ENCODE measurements around the gene C21orf91.
"Not testable (repeated sequence)": the region's sequence is repeated elsewhere in the genome, so short reads cannot be mapped to it uniquely, and the experiment has no call there.

The C21orf91 gene

DNA sequence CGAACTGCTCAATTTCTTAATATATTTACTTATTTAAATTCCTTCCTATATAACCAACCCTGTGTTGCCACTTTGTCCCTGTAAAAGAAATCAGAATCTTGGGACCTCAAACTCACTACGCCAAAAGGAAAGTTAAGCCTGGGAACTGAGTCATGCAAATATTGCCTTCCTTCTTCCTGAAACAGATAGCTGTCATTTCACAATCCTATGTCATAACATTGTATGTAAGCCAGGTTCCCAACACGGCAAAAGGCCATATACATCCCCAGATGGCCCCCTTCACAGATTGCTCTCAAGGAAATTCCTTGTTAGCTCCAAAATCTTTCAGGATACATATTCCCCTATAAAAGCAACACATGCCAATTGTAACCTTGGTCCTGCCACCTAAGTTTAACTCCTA lies 39.7 kb downstream of the C21orf91 start:
- TF ChIP-seq, protein P1, sequence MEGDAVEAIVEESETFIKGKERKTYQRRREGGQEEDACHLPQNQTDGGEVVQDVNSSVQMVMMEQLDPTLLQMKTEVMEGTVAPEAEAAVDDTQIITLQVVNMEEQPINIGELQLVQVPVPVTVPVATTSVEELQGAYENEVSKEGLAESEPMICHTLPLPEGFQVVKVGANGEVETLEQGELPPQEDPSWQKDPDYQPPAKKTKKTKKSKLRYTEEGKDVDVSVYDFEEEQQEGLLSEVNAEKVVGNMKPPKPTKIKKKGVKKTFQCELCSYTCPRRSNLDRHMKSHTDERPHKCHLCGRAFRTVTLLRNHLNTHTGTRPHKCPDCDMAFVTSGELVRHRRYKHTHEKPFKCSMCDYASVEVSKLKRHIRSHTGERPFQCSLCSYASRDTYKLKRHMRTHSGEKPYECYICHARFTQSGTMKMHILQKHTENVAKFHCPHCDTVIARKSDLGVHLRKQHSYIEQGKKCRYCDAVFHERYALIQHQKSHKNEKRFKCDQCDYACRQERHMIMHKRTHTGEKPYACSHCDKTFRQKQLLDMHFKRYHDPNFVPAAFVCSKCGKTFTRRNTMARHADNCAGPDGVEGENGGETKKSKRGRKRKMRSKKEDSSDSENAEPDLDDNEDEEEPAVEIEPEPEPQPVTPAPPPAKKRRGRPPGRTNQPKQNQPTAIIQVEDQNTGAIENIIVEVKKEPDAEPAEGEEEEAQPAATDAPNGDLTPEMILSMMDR (IDR thresholded peaks at IDR 0.05; ENCODE audit: control extremely low read depth, extremely low read depth, low read depth, missing control alignments) = no peak
- POLR2A ChIA-PET = no interaction called here
- no peak for DNase-seq (ENCODE audit: extremely low spot score)
- CTCF ChIA-PET = no interaction called here

DNA sequence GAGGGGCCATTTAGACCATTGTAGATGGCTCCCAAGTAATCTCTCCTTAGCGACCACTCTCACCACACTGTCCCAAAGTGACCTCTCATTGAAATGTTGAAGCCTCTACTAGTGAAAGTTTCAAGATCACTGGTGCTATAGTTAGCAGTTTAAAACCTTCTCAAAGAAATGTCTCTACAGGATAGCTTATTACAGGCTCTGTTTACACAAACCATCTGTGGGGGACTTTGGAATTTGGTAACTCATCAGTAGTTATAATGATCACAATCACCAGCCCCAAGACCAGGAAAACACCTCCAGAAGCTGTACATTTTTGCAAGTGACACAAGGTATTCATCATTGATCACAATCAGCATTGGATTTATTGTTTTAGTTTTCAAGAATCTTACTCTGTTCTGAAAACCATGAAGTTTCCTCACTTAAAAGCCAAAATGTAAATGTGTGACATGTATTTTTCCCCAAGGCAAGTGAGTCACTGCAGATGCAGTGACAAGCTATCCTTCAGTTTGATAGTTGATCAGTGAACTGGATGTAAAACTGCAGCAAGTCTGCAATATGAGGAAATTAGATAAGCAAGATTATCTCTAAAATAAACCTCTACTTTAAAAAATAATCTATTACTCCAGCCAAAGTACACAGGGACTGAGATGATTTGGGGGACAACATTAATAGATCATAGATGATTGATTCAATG lies 41.9 kb downstream of the C21orf91 start:
- CTCF ChIA-PET = interaction anchor here (1.2 kb wide), 1 partner anchor 64 kb away, joined by 3 read pairs; no protein-coding TSS in a partner anchor
- POLR2A ChIA-PET = no interaction called here
- TF ChIP-seq, protein P1 (IDR thresholded peaks at IDR 0.05; ENCODE audit: control extremely low read depth, extremely low read depth, low read depth, missing control alignments) = no peak
- no peak for DNase-seq (ENCODE audit: extremely low spot score)

DNA sequence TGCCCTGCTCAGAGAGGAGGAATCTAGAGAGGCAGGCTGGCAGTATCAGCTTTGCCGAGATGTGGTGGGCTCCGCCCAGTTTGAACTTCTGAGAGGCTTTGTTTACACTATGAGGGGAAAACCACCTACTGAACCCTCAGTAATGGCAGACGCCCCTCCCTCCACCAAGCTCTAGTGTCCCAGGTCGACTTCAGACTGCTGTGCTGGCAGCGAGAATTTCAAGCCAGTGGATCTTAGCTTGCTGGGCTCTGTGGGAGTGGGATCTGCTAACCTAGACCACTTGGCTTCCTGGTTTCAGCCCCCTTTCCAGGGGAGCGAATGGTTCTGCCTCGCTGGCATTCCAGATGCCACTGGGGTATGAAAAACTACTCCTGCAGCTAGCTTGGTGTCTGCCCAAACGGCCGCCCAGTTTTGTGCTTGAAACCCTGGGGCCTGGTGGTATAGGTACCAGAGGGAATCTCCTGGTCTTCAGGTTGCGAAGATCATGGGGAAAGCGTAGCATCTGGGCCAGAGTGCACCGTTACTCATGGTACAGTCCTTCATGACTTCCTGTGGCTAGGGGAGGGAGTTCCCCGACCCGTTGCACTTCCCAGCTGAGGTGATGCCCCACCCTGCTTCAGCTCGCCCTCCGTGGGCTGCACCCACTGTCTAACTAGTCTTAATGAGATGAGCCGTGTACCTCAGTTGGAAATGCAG lies 43.6 kb downstream of the C21orf91 start:
- peak; percentile 26 for DNase-seq (ENCODE audit: extremely low spot score)
- ChIA-PET CTCF (interaction anchor here (1.2 kb wide), 2 partner anchors 9 to 59 kb away, joined by 3 read pairs; no protein-coding TSS in a partner anchor), POLR2A (no interaction called here)
- TF ChIP-seq, protein P1 (IDR thresholded peaks at IDR 0.05; ENCODE audit: control extremely low read depth, extremely low read depth, low read depth, missing control alignments) = no peak

DNA sequence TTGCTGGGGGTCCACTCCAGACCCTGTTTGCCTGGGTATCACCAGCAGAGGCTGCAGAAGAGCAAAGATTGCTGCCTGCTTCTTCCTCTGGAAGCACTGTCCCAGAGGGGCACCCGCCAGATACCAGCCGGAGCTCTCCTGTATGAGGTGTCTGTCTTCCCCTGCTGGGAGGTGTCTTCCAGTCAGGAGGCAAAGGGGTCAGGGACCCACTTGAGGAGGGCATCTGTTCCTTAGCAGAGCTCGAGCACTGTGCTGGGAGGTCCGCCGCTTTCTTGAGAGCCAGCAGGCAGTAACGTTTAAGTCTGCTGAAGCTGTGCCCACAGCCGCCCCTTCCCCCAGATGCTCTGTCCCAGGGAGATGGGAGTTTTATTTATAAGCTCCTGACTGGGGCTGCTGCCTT lies 44.1 kb downstream of the C21orf91 start:
- POLR2A ChIA-PET; DNase-seq (ENCODE audit: extremely low spot score): not testable (repeated sequence)
- CTCF ChIA-PET = interaction anchor here (1.2 kb wide), 2 partner anchors 9 to 60 kb away, joined by 3 read pairs; no protein-coding TSS in a partner anchor

DNA sequence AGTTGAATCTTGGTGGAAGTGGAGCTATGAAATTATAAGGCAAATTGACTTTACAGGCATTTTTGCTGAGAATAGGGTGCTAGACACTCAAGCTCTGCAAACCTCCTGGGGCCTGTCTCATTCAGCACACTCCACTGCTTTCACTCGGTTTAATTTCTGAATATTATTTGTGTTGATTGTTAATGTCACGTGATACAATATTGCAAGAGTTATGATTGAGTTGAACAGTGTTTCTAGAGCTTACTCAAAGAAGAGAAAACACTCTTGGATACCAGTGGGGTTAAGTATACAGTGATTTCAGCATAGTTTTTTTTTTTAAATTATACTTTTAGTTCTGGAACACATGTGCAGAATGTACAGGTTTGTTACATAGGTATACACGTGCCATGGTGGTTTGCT lies 49.7 kb downstream of the C21orf91 start:
- ChIA-PET CTCF (interaction anchor here (1.4 kb wide), 1 partner anchor 13 kb away, joined by 4 read pairs; no protein-coding TSS in a partner anchor), POLR2A (no interaction called here)
- TF ChIP-seq, protein P1 (IDR thresholded peaks at IDR 0.05; ENCODE audit: control extremely low read depth, extremely low read depth, low read depth, missing control alignments) = no peak
- DNase-seq (ENCODE audit: extremely low spot score) = no peak

DNA sequence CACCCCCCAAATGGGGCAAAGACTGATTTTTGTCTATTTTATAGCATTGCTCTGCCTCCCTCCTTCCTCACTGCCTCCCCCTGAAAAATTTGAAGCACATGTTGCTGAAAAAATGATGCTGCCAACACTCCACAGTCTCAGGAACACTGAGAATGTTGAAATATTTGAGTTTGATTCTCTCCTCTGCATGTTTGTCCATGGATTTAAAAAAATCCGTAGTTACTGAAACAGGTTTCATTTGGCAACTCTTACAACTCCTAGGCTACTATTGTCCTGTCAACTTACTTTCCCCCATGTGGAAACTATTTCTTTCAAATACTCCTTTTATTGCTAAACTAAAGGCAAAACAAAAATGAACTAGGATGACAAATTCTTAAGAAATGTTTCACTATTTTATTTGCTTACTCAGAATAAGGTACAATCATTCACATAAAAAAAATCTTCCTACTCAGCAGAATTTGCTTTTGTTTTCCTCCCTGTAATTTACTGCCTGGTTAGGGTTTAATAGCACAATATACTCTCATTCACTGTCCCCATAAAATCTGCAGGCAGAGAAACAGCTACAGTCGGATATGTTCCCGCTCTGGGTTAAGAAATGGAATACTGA lies 50.2 kb downstream of the C21orf91 start:
- DNase-seq (ENCODE audit: extremely low spot score) = no peak
- CTCF ChIA-PET = interaction anchor here (1.4 kb wide), 1 partner anchor 12 kb away, joined by 4 read pairs; no protein-coding TSS in a partner anchor

More for the DNA sequence above, 50.2 kb downstream of the C21orf91 start:
- TF ChIP-seq, protein P1 (IDR thresholded peaks at IDR 0.05; ENCODE audit: control extremely low read depth, extremely low read depth, low read depth, missing control alignments) = no peak
- POLR2A ChIA-PET = no interaction called here
